NCI-H510A treated with DMSO at 0.1 percent for 48 hours (cell line): ENCODE measurements around the gene CCDC171.
A peak's percentile ranks its signal among the peaks of the same experiment; 100 is the strongest.
"Not testable (repeated sequence)": the region's sequence is repeated elsewhere in the genome, so short reads cannot be mapped to it uniquely, and the experiment has no call there.

Experiments
- DNase-seq: peaks from one replicate; lab custom pipeline; 2025; lab: John Stamatoyannopoulos, UW

CCDC171 gene

DNA sequence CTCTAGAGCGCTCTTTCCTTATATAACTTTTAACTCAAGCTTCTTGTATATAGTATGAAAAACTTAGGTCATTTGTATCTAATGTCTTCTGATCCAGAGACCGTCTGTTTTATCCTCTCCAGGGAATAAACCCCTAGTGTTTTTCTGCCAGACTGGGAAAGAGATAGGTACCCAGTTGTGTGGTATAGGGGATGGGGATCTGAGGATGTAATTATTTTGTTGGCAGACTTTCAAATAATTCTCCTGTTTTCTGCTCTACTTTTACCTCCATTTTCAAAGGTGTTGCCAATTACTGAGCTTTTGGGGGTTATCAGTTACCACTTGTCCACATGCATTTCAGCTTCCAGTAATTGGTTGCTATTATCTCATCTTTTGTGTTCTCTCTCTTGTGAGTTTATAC, 17.9 kb downstream of the CCDC171 start:
- DNase-seq: no peak

DNA sequence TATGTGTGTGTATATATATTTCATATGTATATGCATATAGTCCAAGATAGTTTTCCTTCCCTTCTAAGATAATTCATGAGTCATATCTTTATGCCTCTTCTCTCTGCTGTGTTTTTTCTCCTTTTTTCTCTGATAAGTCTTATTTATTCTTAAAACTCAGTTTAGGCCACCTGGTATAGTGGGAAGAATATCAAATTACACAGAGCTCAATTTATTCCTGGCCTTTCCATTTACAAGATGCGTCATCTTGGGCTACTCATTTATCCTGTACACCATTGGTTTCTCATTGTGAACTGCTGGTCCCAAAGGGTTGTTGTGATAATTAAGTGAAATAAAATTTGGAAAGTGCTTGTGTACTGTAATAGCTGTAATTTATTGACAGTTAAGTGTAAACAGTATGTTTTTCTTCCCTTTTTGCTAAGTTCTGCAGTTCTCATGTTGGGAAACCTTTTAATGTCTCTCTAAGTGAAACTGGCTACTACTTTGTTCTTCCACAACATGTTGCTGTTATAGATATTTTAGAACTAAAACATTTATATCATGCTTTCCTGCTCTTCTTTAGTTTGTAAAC, 19.4 kb downstream of the CCDC171 start:
- DNase-seq: no peak

DNA sequence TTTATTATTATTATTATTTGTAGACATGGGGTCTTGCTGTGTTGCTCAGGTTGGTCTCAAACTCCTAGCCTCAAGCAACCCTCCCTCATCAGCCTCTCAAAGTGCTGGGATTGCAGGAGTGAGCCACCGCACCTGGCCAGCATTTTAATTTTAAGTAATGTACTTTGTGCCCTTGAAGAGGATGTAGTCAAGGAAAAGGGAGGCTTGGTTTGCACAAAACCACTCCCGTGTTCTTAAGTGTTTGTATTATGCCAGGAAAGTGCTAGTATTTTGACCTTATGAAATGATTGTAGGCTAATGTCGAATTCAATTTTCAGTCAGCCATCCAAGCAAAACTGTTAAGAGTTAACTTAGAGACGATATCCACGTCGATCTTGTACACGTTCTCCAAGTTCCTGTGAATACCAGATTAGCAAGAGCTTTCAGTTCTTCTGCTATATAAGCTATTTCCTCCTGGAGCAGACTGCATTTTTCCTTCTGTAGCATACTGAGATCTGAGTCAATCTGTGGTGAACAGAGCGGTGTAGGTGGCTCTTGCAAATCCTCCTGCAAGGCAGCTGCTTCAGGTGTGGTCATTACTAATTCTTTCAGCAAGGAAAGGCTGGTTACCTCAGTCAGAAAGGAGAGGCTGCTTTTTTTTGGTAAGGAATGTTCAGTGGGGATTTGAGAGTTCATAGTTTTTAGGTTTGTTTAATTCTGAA, 23.7 kb downstream of the CCDC171 start:
- DNase-seq: no peak

DNA sequence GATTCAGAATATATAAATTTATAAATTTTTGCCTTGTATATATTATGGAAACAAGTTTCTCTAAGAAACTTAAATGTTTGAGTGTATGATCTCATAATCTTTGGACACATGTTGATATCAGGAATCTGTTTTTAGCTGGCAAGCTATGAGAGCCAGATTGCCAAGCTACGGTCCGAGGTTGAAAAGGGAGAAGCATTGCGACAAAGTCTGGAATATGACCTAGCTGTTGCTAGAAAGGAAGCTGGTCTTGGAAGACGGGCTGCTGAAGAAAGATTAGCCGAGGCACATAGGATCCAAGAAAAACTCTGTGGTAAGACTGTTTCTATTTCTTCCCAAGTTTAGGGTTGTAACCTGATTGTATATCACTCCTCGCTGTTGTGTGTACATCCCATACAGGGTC, 25.9 kb downstream of the CCDC171 start:
- DNase-seq: no peak

DNA sequence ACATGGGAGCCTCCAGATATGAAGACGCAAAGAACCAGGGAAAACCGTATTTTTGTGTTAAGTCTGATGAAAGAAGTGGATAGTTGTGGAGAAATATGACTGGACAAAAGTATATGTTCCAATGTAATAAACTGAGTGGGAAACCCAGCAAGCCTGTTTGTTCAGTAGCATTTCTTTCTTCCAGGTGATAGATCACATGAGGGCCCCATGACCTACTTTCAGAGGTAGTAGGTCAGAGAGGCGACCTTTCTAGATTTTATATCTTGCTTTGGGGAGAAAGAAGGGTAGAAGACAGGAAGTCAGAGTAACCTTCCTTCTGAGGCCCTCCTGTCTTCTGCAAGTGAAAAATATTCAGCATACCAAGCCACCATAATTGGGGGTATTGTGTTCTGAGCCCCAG, 31.5 kb downstream of the CCDC171 start:
- DNase-seq: no peak

DNA sequence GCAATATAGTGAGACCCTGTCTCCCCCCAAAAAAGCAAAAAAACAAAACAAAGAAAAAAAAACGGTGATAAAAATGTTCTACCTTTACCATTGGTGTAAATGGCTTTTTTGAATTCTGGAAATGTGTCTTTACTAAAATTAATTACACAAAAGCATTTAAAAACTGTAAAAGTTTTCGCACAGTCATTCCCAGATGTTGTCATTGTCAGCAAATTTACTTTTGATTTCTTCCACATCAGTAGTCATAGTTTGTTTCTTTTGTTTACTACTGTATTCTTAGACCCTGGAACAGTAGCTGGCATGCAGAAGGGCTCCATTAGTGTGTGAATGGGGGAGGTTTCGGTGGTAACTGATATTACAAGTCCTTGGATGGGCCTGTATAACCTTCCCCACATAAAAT, 39.5 kb downstream of the CCDC171 start:
- DNase-seq: no peak

DNA sequence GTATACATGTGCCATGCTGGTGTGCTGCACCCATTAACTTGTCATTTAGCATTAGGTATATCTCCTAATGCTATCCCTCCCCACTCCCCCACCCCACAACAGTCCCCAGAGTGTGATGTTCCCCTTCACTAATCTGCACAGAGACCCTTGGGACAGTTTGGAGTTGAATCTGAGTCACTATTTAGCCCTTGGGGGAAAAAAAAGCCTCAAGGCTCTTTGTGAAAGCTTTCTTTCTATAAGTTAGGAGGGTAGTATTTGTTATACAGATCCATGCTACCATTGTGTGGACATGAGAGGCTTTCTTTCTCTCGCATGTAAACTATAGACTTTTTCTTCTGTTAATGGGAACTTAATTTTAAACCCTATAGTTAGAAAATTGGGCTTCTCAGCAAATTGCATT, 40.1 kb downstream of the CCDC171 start:
- DNase-seq: not testable (repeated sequence)

DNA sequence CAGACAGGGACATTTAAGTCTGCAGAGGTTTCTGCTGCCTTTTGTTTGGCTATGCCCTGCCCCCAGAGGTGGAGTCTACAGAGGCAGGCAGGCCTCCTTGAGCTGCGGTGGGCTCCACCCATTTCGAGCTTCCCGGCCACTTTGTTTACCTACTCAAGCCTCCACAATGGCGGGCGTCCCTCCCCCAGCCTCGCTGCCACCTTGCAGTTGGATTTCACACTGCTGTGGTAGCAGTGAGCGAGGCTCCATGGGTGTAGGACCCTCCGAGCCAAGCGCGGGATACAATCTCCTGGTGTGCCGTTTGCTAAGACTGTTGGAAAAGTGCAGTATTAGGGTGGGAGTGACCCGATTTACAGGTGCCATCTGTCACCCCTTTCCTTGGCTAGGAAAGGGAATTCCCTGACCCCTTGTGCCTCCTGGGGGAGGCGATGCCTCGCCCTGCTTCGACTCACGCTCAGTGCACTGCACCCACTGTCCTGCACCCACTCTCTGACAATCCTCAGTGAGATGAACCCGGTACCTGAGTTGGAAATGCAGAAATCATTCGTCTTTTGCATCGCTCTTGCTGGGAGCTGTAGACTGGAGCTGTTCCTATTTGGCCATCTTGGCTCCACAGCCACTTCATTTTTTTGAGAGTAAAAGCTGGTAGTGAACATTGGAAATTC, 48.0 kb downstream of the CCDC171 start:
- DNase-seq: not testable (repeated sequence)

DNA sequence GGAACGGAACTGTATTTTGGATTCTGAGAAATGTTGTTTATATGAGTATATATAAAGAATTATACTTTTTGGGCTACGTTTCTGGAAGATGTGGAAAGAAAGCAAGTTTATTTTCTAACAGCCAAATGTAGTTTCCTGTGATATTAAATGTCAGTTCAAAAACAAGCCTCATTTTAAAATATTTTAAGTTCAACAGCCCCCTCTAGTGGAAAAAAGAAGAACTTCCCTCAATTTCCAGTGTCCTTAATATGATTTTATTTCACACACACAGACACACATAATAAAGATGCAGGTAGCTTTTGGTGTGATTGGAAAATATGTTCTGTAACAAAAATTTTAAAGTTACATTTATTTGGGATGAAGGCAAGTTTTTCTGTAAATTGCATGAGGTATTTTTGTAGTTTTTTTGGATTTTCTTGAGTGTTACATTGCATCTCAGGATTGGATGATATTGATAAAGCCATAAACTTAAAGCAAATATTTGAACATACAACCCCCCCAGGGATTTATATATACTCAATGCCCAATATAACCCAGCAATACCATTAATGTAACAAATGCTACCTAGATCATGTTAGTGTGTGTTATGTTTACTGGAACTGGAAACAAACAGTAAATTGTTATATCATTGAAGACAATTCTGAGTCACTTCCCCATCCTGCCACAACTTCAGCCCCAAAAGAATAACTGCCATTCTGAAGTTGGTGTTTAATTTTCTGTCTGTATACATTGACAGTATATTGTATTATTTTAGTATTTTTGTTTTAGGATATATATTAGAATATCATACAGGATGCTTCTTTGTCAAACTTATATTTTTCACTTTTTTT, 54.0 kb downstream of the CCDC171 start:
- DNase-seq: peak; percentile 27

DNA sequence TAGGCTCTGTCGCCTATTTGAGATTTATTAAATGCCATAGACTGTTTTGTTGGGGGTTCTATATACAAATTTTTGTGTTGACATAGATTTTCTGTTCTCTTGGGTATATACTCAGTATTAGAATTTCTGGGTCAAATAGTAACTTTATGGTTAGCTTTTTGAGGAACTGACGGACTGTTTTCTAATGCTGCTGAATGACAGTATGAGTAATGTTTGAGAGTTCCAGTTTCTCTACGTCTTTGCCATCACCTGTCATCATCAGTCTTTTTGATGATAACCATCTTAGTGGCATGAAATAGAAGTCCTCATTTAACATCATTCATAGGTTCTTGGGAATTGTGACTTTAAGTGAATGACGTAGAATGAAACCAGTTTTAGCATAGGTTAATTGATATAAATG, 60.1 kb downstream of the CCDC171 start:
- DNase-seq: no peak

DNA sequence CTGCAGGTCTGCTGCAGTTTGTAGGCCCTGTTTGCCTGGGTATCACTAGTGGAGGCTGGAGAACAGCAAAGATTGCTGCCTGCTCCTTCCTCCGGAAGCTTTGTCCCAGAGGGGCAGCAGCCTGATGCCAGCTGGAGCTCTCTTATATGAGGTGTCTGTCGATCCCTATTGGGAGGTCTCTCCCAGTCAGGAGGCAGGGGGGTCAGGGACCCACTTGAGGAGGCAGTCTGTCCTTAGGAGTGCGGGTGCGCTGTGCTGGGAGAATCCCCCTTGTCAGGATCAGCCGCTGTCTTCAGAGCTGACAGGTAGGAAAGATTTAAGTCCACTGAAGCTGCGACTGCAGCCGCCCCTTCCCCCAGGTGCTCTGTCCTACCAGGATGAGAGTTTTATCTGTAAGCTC, 64.9 kb downstream of the CCDC171 start:
- no peak for DNase-seq

DNA sequence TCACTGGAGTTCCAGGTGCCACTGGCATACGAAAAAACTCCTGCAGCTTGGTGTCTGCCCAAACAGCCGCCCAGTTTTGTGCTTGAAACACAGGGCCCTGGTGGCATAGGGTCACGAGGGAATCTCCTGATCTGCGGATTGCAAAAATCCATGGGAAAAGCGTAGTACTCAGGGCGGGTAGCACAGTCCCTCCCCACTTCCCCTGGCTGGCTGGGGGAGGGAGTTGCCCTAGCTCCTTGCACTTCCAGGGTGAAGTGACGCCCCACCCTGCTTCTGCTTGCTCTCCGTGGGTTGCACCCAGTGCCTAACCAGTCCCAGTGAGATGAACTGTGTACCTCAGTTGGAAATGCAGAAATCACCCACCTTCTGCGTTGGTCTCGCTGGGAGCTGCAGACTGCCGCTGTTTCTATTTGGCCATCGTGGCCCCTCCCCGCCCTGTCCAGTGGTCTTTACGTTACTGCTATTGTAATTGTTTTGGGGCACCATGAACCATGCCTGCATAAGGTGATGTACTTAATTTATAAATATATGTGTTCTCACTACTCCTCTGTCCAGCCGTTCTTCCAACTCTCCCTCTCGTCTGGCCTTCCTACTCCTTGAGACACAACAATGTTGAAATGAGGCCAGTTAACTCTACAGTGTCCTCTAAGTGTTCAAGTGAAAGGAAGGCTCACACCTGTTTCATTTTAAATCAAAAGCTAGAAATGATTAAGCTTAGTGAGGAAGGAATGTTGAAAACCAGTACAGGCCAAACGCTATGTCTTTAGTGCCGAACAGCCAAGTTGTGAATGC, 65.9 kb downstream of the CCDC171 start:
- DNase-seq: no peak

DNA sequence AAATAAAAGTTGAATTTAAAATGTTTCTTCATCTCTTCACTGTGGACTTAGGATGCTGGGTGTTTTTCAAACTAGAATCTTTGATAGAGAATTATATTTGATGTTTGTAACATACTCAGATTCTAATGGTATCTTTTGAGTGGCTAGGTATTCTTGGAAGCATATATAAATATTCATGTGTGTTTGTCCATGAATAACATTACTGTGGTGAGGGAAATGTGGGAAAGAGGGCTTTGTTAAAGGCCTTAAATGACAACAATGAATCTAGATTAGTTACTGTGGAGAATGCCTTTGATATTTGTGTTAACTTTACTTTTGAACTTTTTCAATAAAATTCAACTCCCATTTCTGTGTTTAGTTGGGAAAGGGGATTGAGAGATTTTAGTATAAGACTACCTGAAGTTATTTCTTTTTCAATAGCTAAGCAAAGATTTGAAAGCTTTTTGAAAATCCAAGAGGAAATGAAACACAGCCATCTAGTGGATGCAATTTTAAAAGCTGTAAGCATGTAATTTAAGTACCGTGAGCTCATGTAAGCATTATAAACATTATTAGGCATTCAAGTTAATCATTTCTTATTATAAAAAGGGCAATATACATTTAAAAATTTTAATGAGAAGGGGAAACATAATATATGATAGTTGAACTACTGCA, 69.6 kb downstream of the CCDC171 start:
- no peak for DNase-seq

DNA sequence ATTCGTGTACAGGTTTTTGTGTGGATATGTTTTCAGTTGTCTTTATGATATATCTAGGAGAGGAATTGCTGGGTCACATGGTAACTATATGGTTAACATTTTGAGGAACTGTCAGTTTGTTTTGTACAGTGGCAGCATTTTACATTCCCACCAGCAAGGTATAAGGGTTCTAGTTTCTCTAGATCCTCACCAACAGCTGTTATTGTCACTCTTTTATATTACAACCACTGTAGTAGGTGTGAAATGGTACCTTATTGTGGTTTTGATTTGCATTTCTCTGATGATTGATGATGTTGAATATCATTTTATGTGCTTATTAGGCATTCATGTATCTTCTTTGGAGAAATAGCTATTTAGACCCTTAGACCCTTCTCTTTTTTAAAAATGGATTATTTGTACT, 82.9 kb downstream of the CCDC171 start:
- no peak for DNase-seq

DNA sequence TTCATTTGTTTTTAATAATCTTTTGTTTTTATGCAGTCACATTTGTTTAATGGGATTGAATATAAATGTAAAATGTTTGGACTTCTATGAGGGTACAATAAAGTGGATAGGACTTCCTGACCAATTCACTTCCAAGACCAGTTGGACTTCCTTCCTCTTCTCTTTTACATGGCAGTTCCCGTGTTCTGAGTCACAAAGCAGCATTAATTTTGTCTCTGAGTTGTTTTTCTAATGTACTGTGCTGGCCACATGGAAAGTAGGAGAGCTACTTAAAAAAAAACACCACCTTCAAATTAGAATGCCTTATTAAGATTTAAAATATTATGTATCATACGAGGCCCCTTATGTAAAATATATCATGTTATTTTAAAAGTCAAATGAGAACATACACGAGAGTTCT, 87.3 kb downstream of the CCDC171 start:
- no peak for DNase-seq

DNA sequence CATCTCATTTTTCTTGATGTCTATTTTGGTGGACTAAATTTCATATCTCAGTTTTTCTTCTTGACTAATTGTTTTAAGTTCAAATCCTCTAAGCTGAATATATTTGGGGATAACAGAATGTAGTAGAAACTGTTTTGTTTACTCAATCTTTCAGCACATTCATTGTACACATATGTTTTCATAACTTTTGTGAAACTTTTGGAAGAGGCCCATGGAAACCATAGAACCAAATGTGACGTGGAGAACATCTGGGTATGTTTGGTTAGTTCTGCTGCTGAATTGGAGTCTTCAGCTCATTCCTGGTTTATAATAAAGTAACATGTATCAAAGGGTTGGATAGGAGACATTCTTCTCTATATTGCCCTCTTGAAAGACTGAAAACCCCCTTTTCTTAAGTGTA, 88.4 kb downstream of the CCDC171 start:
- DNase-seq: no peak

DNA sequence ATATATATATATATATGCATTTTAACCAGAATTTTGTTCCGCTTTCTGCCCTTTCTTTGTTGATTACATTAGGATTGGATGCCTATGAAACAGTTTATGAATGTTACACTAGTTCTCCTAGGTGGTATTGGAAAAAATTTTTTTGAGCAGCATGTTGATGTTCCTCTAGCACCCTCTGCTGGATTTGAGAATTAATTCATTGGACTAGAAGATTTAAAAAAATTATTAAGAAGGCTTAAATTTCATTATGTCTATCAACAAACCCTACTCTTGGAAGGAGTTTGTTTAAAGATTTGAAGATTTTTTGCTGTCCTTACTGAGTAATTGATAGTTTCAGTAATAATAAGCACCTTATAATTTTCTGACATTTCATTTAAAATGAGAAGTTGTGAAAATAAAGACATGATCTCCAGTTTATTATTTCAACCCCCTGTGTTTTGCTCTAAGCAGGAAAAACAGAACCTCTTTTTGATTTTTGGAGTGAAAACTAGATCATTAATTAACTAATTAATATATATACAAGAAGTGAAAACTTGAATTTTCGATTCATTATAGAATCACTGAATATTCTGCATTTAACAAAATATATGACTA, 89.6 kb downstream of the CCDC171 start:
- peak; percentile 6 for DNase-seq

DNA sequence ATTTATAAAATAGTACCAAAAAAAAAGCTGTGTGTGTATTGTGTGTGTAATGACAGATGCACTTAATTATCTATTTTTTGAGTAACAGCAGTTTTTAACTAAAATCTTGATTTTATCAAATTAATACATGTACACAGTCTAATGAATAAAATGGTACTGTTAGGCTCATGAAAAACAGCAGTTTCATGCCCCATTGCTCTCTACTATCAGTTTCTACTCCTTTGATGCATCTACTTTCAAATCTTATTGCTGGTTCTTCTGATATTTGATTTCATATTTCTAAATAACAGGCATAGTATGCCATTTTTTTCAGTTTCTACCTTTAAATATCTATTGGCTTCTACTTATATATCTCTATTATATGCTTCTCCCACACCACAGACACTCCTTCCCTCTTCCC, 117.4 kb downstream of the CCDC171 start:
- no peak for DNase-seq

DNA sequence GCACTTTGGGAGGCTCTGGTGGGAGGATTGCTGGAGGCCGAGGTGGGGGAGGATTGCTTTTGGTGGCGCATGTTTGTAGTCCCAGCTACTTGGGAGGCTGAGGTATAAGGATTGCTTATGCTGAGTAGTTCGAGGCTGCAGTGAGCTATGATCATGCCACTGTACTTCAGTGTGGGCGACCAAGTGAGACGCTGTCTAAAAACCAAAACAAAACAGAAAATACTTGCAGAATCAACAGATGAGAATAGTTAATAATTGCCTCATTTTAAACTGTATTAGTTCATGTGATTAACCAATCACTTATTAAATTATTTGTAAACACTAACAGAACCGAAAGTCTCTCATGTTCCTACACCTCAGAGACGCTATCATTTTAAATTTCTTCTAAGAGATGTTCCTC, 118.1 kb downstream of the CCDC171 start:
- DNase-seq: no peak

DNA sequence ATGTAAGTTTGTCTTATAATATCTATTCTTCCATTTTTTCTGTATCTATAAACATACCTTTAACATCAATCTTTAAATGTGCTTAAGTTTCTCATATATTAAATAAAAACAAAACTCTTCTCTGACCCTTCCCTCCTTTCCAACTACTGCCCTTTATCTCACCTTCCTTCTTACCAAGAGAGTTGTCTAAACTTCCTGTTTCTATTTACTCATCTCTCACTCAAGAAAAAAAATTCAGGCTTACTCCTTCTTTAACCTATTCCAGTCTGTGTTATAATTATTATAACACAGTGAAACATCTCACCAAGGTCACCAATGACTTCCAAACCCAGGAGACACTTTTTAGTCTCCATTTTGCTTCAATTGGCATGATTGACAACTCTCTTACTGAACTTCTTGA, 140.9 kb downstream of the CCDC171 start:
- no peak for DNase-seq

DNA sequence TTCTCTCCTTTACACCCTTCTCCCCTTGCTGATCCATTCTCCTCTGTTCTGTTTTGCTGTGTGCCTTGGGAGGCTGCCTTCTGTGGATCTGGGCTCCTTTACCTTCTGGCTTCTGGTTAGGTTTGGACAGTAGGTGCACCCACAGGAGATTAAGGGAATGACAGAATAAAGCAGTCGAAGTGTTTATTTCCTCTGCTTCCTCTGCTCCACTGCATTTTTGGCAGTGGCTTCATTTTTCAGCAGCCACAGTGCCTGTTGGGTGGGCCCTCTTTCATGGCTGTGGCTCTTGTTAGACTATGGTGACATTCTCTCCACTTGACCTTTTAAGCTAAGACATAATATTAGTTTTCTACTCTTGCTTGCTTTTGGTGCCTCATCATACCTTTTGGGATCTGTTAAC, 144.1 kb downstream of the CCDC171 start:
- DNase-seq: no peak
